ENCODE results near the gene FRMD4B.

DNA sequence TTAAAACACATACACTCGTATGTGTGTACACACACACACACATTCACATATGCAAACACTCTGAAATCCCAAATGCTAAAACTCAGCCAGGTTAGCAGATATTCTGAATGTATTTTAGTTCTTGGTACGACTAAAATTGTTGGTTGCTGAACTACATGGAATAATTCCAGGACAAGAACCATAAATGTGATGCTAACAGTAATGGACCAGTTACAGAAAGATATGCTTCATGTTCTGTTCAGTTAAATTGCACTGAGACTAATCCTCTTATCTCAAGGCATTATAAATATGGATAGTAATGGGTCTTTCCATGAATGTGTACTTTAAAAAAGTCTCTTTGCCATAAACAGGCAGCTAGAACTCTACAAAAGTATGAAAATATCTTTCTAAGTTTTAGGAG is 113.3 kb downstream of the FRMD4B start:
- TF ChIP-seq CTCF (conservative IDR thresholded peaks at IDR 0.05; ENCODE audit: low read length) (no peak), EZH2phosphoT487 (IDR thresholded peaks at IDR 0.05; ENCODE audit: borderline replicate concordance) (no peak)

All from Loucy (cell line).